ENCODE measurements around the gene XCR1.

DNA sequence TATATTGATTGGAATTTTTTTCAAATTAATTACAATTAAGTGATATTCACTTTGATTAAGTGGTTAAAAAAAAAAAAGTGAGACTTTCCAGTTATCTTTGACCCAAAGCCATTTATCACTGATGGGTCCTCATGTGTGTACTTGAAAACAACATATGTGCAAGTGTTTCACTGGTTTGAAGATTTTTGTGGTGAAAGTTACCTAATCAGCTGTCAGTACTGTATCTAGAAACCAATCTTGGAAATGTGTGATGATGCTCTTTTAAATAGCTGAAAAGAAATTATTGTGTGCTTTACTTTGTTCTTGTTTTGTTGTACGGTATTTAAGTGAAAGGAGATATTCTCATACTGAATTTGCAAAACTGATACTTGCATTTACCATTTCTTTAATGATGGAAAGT lies 11.6 kb upstream of the XCR1 start:
- TF ChIP-seq RAD21 (IDR thresholded peaks at IDR 0.05; ENCODE audit: low read depth) (no peak), CEBPB (IDR thresholded peaks at IDR 0.05) (no peak), YY1 (IDR thresholded peaks at IDR 0.05; ENCODE audit: low read depth) (no peak), CREB1 (IDR thresholded peaks at IDR 0.05; ENCODE audit: low read depth) (no peak), TAF1 (IDR thresholded peaks at IDR 0.05; ENCODE audit: low read depth) (no peak), ZBTB7A (IDR thresholded peaks at IDR 0.05; ENCODE audit: low read depth) (no peak), EP300 (IDR thresholded peaks at IDR 0.05; ENCODE audit: borderline replicate concordance) (no peak), NFIC (IDR thresholded peaks at IDR 0.05) (no peak), EGR1 (IDR thresholded peaks at IDR 0.05) (no peak), TEAD4 (IDR thresholded peaks at IDR 0.05) (no peak)
- TF ChIP-seq, protein P1, sequence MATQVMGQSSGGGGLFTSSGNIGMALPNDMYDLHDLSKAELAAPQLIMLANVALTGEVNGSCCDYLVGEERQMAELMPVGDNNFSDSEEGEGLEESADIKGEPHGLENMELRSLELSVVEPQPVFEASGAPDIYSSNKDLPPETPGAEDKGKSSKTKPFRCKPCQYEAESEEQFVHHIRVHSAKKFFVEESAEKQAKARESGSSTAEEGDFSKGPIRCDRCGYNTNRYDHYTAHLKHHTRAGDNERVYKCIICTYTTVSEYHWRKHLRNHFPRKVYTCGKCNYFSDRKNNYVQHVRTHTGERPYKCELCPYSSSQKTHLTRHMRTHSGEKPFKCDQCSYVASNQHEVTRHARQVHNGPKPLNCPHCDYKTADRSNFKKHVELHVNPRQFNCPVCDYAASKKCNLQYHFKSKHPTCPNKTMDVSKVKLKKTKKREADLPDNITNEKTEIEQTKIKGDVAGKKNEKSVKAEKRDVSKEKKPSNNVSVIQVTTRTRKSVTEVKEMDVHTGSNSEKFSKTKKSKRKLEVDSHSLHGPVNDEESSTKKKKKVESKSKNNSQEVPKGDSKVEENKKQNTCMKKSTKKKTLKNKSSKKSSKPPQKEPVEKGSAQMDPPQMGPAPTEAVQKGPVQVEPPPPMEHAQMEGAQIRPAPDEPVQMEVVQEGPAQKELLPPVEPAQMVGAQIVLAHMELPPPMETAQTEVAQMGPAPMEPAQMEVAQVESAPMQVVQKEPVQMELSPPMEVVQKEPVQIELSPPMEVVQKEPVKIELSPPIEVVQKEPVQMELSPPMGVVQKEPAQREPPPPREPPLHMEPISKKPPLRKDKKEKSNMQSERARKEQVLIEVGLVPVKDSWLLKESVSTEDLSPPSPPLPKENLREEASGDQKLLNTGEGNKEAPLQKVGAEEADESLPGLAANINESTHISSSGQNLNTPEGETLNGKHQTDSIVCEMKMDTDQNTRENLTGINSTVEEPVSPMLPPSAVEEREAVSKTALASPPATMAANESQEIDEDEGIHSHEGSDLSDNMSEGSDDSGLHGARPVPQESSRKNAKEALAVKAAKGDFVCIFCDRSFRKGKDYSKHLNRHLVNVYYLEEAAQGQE (IDR thresholded peaks at IDR 0.05; ENCODE audit: low read depth), result no peak
- TF ChIP-seq, protein P2, sequence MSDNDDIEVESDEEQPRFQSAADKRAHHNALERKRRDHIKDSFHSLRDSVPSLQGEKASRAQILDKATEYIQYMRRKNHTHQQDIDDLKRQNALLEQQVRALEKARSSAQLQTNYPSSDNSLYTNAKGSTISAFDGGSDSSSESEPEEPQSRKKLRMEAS (IDR thresholded peaks at IDR 0.05), result no peak
